Measurements from ENCODE around the gene CRCP. TPM values are rescaled to one million over a fixed set of nuclear protein-coding genes. Genes with fewer than 3 reads are reported as not detected.
"Not testable (repeated sequence)": the region's sequence is repeated elsewhere in the genome, so short reads cannot be mapped to it uniquely, and the experiment has no call there.

Gene CRCP
- total RNA-seq, 1 experiment from 2014 or later, result 32.4 TPM

DNA sequence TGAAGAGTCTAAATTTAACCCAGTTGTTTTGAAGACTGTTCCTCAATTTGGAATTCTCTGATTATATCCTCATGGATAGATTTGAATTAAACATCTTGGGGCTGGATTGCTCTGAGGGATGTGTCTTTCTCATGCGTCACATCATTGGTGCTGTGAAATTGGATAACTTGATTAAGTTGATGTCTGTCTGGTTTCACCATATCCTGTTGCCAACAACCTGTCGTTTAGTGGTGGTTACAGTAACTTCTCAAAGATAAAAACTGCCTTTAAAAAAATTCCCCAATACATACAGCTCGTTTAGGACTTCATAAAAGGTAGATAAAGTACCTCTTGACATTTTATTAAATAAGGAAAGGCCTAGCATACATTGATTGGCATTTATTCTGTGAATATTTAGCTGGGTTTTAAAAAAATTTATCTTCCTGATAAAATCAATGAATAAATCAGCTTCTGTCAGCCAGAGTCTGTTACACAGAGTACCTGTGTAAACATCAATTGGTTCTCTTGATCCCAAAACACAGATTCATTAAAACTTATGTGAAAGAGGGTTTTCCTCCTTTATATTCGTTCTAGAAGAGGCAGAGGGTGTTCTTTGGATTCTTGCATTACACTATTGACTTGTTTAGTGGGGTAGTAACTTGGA, 10.5 kb downstream of the CRCP start:
- no peak for DNase-seq
- BruUV-seq (replicated peaks), result no TSS peak
- no peak overlapping the region for H2AFZ ChIP-seq
- ChIA-PET POLR2A (ENCODE audit: unreplicated experiment) (no interaction called here), CTCF (no interaction called here)
- H3K9me3 ChIP-seq (ENCODE audit: insufficient read depth, low read depth), result no peaks in the 10 kb centered on the region
- intact Hi-C loops (cut with micrococcal nuclease; ENCODE audit: unreplicated experiment), result no loop called here
- H3K4me3 ChIP-seq, result no peak overlapping the region
- H3K4me2 ChIP-seq, result no peak overlapping the region
- no peak overlapping the region for H3K27ac ChIP-seq
- peaks cover 38% of the 10 kb centered on the region for H4K20me1 ChIP-seq (ENCODE audit: insufficient read depth)
- H3F3A ChIP-seq (ENCODE audit: insufficient read depth, low read depth), result 0 out of 2 replicates have a peak, but pooled peaks cover 3% of the 10 kb centered on the region
- H3K9me2 ChIP-seq (ENCODE audit: insufficient read depth), result no peaks in the 10 kb centered on the region
- H3K4me1 ChIP-seq (replicated peaks; ENCODE audit: insufficient read depth), result no peaks in the 10 kb centered on the region
- H3K27me3 ChIP-seq (ENCODE audit: insufficient read depth, low read depth), result no peaks in the 10 kb centered on the region
- H3K36me3 ChIP-seq (ENCODE audit: low read depth), result peaks cover 4% of the 10 kb centered on the region; the same call in 1 of the 2 replicates
- no peak for TF ChIP-seq EZH2 (IDR thresholded peaks at IDR 0.05; ENCODE audit: low read depth)
- TF ChIP-seq, protein P1, sequence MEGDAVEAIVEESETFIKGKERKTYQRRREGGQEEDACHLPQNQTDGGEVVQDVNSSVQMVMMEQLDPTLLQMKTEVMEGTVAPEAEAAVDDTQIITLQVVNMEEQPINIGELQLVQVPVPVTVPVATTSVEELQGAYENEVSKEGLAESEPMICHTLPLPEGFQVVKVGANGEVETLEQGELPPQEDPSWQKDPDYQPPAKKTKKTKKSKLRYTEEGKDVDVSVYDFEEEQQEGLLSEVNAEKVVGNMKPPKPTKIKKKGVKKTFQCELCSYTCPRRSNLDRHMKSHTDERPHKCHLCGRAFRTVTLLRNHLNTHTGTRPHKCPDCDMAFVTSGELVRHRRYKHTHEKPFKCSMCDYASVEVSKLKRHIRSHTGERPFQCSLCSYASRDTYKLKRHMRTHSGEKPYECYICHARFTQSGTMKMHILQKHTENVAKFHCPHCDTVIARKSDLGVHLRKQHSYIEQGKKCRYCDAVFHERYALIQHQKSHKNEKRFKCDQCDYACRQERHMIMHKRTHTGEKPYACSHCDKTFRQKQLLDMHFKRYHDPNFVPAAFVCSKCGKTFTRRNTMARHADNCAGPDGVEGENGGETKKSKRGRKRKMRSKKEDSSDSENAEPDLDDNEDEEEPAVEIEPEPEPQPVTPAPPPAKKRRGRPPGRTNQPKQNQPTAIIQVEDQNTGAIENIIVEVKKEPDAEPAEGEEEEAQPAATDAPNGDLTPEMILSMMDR (conservative IDR thresholded peaks at IDR 0.05), result no peak
- H3K79me2 ChIP-seq (ENCODE audit: low read depth), result peaks cover 53% of the 10 kb centered on the region

DNA sequence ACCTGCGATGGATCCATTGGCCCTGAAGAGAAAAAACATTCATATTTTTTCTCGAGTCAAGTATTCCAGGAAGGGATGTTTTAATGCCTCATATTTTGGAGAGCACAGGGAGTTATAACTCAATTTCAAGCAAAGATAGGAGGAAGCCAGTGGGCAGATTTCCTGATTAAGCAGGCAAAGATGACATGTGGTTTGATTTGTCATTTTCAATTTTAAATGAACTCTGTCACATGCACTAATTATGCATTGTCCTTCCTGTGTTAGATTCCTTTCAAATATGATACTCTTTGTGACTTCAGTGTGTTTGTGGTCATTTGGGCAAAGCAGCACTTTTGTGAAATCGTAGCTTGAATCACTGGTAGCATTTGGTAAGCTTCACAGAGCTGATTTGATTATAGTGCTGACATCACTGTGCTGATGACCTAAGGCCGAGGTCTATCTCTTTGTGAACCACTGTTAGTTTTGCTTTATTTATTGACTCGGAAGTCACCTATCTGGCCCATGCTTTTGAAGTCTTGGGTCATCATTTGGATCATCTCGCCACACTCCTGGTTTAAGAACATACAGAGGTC, 11.2 kb downstream of the CRCP start:
- H3K9me2 ChIP-seq (ENCODE audit: insufficient read depth); H3K27ac ChIP-seq; BruUV-seq (replicated peaks); H3K9me3 ChIP-seq (ENCODE audit: insufficient read depth, low read depth); H3F3A ChIP-seq (ENCODE audit: insufficient read depth, low read depth); DNase-seq; H3K36me3 ChIP-seq (ENCODE audit: low read depth); CTCF ChIA-PET; H3K4me1 ChIP-seq (replicated peaks; ENCODE audit: insufficient read depth); intact Hi-C loops (cut with micrococcal nuclease; ENCODE audit: unreplicated experiment); H3K27me3 ChIP-seq (ENCODE audit: insufficient read depth, low read depth); H3K4me3 ChIP-seq; H2AFZ ChIP-seq; POLR2A ChIA-PET (ENCODE audit: unreplicated experiment); H3K4me2 ChIP-seq: not testable (repeated sequence)
- H4K20me1 ChIP-seq (ENCODE audit: insufficient read depth), result peaks cover 38% of the 10 kb centered on the region
- peaks cover 49% of the 10 kb centered on the region for H3K79me2 ChIP-seq (ENCODE audit: low read depth)

DNA sequence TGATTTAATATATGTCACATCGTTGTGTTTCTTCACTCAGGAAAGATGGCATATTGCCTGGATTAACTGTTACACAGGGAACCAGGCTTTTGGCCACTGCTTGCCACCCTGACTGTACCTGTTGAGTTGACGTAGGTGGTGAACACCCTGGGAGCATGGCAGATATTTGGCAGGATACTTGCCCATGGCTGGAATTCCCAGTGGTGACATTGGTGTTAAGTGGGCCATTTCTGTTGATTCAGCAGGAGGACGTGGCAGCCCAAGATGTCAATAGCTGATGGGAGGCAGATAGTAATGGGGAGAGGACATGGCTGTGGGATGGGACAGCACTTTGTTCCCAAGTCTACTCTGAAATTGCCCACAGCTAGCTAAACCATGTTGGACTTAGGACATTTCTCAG, 12.5 kb downstream of the CRCP start:
- H3K36me3 ChIP-seq (ENCODE audit: low read depth); H3K4me3 ChIP-seq; H3K9me2 ChIP-seq (ENCODE audit: insufficient read depth); H3K4me1 ChIP-seq (replicated peaks; ENCODE audit: insufficient read depth); H3K27ac ChIP-seq; intact Hi-C loops (cut with micrococcal nuclease; ENCODE audit: unreplicated experiment); H3K27me3 ChIP-seq (ENCODE audit: insufficient read depth, low read depth); H3K4me2 ChIP-seq; H2AFZ ChIP-seq; DNase-seq; H3K9me3 ChIP-seq (ENCODE audit: insufficient read depth, low read depth); H3F3A ChIP-seq (ENCODE audit: insufficient read depth, low read depth); POLR2A ChIA-PET (ENCODE audit: unreplicated experiment): not testable (repeated sequence)
- CTCF ChIA-PET, result interaction anchor here (0.6 kb wide), 1 partner anchor 217 kb away, joined by 3 read pairs; no protein-coding TSS in a partner anchor
- BruUV-seq (replicated peaks), result TSS peak; percentile 13
- peaks cover 36% of the 10 kb centered on the region for H3K79me2 ChIP-seq (ENCODE audit: low read depth)
- H4K20me1 ChIP-seq (ENCODE audit: insufficient read depth), result peaks cover 26% of the 10 kb centered on the region

DNA sequence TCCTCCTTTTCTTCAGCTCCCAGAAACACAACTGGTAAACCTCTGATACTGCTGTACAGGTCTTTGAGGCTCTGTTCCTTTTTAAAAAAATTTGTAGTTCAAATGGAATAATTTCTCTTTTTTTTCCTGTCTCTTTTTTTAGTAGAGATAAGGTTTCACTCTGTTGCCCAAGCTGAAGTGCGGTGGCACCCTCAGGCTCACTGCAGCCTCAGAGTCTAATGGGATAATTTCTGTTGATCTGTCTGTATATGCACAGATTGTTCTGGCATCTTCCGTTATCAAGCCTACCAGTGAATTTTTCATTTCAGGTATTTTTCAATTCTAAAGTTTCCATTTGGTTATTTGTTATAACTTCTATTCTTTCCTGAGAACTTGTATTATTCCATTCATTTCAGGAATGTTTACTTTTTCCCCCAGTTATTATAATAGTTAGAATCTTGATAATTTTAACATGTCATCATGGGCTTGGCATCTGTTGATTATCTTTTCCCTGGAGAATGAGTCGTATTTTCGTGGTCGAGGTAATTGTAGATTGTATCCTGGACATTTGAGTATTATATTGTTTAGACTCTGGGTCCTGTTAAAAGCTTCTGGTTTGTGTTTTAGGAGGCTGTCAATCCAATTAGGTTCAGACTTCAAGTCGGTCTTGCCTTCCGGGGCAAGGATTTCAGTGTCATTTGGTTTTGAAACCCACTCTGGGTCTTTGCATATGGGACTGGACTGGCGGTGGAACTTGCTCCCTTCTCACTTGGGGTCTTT, 24.5 kb downstream of the CRCP start:
- DNase-seq, result peak in 1 of 2 experiments; percentile 44

More for the DNA sequence above, 24.5 kb downstream of the CRCP start:
- peaks cover 1% of the 10 kb centered on the region; the same call in 1 of the 2 replicates for H3F3A ChIP-seq (ENCODE audit: insufficient read depth, low read depth)
- H3K9me2 ChIP-seq (ENCODE audit: insufficient read depth), result no peaks in the 10 kb centered on the region
- H3K36me3 ChIP-seq (ENCODE audit: low read depth), result peaks cover 33% of the 10 kb centered on the region; the same call in 1 of the 2 replicates
- no peaks in the 10 kb centered on the region for H3K27me3 ChIP-seq (ENCODE audit: insufficient read depth, low read depth)
- no peaks in the 10 kb centered on the region for H3K9me3 ChIP-seq (ENCODE audit: insufficient read depth, low read depth)
- H2AFZ ChIP-seq, result no peak overlapping the region
- peaks cover 16% of the 10 kb centered on the region for H3K4me1 ChIP-seq (replicated peaks; ENCODE audit: insufficient read depth)
- H3K79me2 ChIP-seq (ENCODE audit: low read depth), result 0 out of 2 replicates have a peak, but pooled peaks cover 11% of the 10 kb centered on the region
- H3K27ac ChIP-seq, result no peak overlapping the region
- H3K4me2 ChIP-seq, result no peak overlapping the region
- ChIA-PET CTCF (no interaction called here), POLR2A (ENCODE audit: unreplicated experiment) (no interaction called here)
- intact Hi-C loops (cut with micrococcal nuclease; ENCODE audit: unreplicated experiment), result no loop called here
- BruUV-seq (replicated peaks), result no TSS peak
- TF ChIP-seq, protein P1 (conservative IDR thresholded peaks at IDR 0.05), result no peak
- no peak for TF ChIP-seq EZH2 (IDR thresholded peaks at IDR 0.05; ENCODE audit: low read depth)
- 0 out of 2 replicates have a peak, but pooled peaks cover 5% of the 10 kb centered on the region for H4K20me1 ChIP-seq (ENCODE audit: insufficient read depth)
- H3K4me3 ChIP-seq, result no peak overlapping the region

Measured in PC-9 (cell line).